Gastroesophageal sphincter (tissue), 4 donors: ENCODE measurements around the gene DNAI1. TPM values are rescaled to one million over a fixed set of nuclear protein-coding genes. Genes with fewer than 3 reads are reported as not detected.

Experiments used
- ATAC-seq: fragments of 150-250 bp; one replicate; pipeline ENCODE4 v1.9.1; 2016; ENCODE audit warnings: mild to moderate bottlenecking, moderate library complexity
- H3K27ac ChIP-seq, 4 donors: fragments of 200-600 bp; sonication (generic) in 3 of 4; 1 replicate in 3 of 4; 2 replicates in 1 of 4; pipeline ENCODE4 v1.5.1; 2016 to 2019
- H3K27me3 ChIP-seq: fragments of 200-600 bp; sonication (generic); one replicate; pipeline ENCODE4 v1.5.1; 2019
- H3K36me3 ChIP-seq, 2 donors: fragments of 200-600 bp; sonication (generic); one replicate each; pipeline ENCODE4 v1.5.1; 2019; ENCODE audit warnings: control low read depth in 1 of 2
- H3K4me1 ChIP-seq, 3 donors: fragments of 200-600 bp; sonication (generic); 1 replicate in 2 of 3; 2 replicates in 1 of 3; pipeline ENCODE4 v1.5.1; 2016 to 2019; ENCODE audit warnings: control low read depth in 2 of 3
- H3K4me3 ChIP-seq, 2 donors: fragments of 200-600 bp; sonication (generic); one replicate each; pipeline ENCODE4 v1.5.1; 2019; ENCODE audit warnings: mild to moderate bottlenecking in 1 of 2, moderate library complexity in 1 of 2
- H3K9me3 ChIP-seq, 3 donors: fragments of 200-600 bp; sonication (generic); one replicate each; pipeline ENCODE4 v1.5.1; 2017 to 2019; ENCODE audit warnings: control low read depth in 2 of 3
- CTCF ChIP-seq, 4 experiments: fragments of 200-600 bp in 2 of 4; fragments of 450-650 bp in 2 of 4; sonication (generic) in 1 of 4; IDR thresholded peaks; one replicate each; pipeline ENCODE4 v1.5.1; 2017 to 2019; ENCODE audit warnings: antibody characterized with exemption in 4 of 4, mild to moderate bottlenecking in 2 of 4, moderate library complexity in 2 of 4
- EP300 ChIP-seq: sonication (generic); formaldehyde crosslinking; IDR thresholded peaks from one replicate; pipeline ENCODE4 v1.6.1; 2017; ENCODE audit warnings: antibody characterized with exemption, mild to moderate bottlenecking
- POLR2A ChIP-seq, 2 donors: fragments of 450-650 bp; IDR thresholded peaks; one replicate each; pipeline ENCODE4 v1.6.1; 2017; ENCODE audit warnings: antibody characterized with exemption in 2 of 2, mild to moderate bottlenecking in 2 of 2, moderate library complexity in 1 of 2
- POLR2AphosphoS5 ChIP-seq: sonication (generic); formaldehyde crosslinking; IDR thresholded peaks from one replicate; pipeline ENCODE4 v1.6.1; 2017; ENCODE audit warnings: antibody characterized with exemption
- WGBS, 2 donors: methylation state at CpG; one replicate each; pipeline ENCODE4 v1.1.5; 2018; ENCODE audit warnings: low coverage in 1 of 2; 5-methylcytosine and 5-hydroxymethylcytosine counted together
- total RNA-seq, 4 donors: library from RNA; depleted of rRNA; stranded (reverse); fragments of >200 nt; gene quantifications; one replicate each; pipeline ENCODE4 v1.1.0, GENCODE V29; 2016

Gene DNAI1
- total RNA-seq, 4 donors from 2014 or later = not detected

- WGBS, 2 donors = 92 to 100% methylated on average over 2 to 3 of the region's 3 CpGs
- no peaks in the 10 kb centered on the region for H3K4me1 ChIP-seq
- H3K36me3 ChIP-seq = peaks cover 0 to 5% of the 10 kb centered on the region in 2 donors
- no peak overlapping the region for H3K4me3 ChIP-seq
- ATAC-seq = no peak
- no peak overlapping the region for H3K27ac ChIP-seq
- H3K27me3 ChIP-seq = no peaks in the 10 kb centered on the region
- TF ChIP-seq CTCF (IDR thresholded peaks at IDR 0.05) (no peak), POLR2A (IDR thresholded peaks at IDR 0.05) (no peak), EP300 (no peak), POLR2AphosphoS5 (no peak)
- no peaks in the 10 kb centered on the region for H3K9me3 ChIP-seq
These were observed 40.9 kb upstream of the DNAI1 start for GRCh38 chr9:34417734-34418133.

DNA sequence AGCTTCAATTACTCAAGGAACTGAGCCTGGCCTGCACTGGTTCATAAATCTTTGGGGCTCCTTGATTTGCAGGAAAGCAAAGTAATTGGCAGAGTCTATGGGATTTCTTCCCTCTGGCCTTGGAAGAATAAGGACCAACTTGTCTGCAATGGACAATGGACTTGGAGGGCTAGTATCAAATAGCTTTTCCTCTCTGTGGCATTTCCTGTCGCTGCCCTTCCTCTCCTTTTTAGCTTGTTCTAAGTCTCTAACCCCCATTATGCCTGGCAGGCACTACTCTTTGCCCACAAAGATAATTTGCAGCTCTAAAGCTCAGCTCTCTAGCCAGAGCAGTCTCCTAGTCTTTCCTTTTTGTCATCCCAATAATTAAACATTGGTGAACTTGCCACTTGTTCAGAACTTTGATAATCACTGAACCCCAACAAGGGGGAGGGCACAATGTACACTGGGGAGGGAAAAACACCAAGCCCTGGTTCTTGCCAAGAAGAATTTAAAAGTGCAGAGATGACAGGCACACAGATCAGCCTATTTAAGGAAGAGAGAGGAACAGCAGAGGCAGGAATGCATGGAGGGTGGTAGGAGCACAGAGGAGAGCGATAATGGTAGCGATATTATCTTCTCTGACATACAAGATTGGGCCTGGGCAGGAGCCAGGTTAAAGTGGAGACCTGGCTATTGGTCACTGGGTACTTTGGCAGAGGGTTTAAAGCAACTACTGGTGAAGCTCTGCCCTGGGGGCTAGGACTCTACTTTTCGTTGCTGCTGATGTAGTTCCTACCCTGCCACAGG lies 38.7 kb upstream of the DNAI1 start:
- no peak overlapping the region for H3K4me3 ChIP-seq
- no peak for ATAC-seq
- H3K4me1 ChIP-seq = no peaks in the 10 kb centered on the region
- no peak for TF ChIP-seq POLR2AphosphoS5
- TF ChIP-seq EP300 = no peak
- no peak for TF ChIP-seq POLR2A (IDR thresholded peaks at IDR 0.05)
- no peak for TF ChIP-seq CTCF (IDR thresholded peaks at IDR 0.05)
- WGBS, 2 donors = 83 to 88% methylated on average over 3 of the region's 4 CpGs
- peaks cover 0 to 5% of the 10 kb centered on the region in 2 donors for H3K36me3 ChIP-seq
- H3K27me3 ChIP-seq = no peaks in the 10 kb centered on the region
- H3K9me3 ChIP-seq = no peaks in the 10 kb centered on the region
- H3K27ac ChIP-seq = no peak overlapping the region

GRCh38 chr9:34426347-34427074 lies 32.1 kb upstream of the DNAI1 start:
- Histone ChIP-seq H3K27me3 (no peaks in the 10 kb centered on the region), H3K27ac (no peak overlapping the region), H3K4me3 (no peak overlapping the region), H3K4me1 (peaks cover 0 to 25% (median 9%) of the 10 kb centered on the region in 3 donors), H3K36me3 (peaks cover 0 to 6% of the 10 kb centered on the region in 2 donors), H3K9me3 (no peaks in the 10 kb centered on the region)
- no peak for TF ChIP-seq CTCF (IDR thresholded peaks at IDR 0.05)
- TF ChIP-seq POLR2A (IDR thresholded peaks at IDR 0.05) = no peak
- no peak for TF ChIP-seq POLR2AphosphoS5
- no peak for TF ChIP-seq EP300
- WGBS, 2 donors = 82 to 84% methylated on average over 4 to 5 of the region's 5 CpGs
- ATAC-seq = no peak

DNA sequence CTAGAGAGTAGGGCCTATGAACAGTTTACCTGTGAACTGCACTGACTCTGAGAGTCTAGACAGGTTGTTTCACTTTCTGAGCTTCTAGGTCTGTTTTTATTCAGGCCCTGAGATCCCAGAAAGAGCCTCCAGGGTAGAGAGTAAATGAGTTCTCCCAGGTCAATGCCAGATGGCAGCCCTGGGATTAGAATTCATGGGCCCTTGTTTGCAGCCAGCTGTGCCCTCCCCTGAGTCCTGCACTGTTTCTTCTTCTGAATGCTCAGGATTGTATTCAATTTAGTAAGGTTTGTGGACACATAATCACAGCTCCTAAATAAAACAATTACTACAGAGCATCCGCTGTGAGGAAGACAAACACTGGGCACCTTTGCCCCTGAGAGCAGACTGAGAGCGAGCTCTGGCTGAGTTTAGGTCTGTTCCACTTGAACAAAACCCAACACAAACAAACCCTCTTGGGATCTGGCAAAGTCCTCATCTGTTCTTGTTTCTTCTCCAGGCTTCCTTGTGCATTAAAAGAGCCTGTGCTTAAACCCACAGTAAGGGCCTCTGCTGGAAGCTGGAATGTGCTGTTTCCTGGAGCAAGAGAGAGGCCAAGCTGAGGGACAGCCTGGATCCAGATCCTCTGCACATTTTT lies 30.2 kb upstream of the DNAI1 start:
- H3K9me3 ChIP-seq = no peaks in the 10 kb centered on the region
- no peak for ATAC-seq
- no peak overlapping the region for H3K27ac ChIP-seq
- H3K36me3 ChIP-seq = peaks cover 0 to 6% of the 10 kb centered on the region in 2 donors
- no peaks in the 10 kb centered on the region for H3K27me3 ChIP-seq
- TF ChIP-seq EP300 (no peak), POLR2AphosphoS5 (no peak), POLR2A (IDR thresholded peaks at IDR 0.05) (no peak), CTCF (IDR thresholded peaks at IDR 0.05) (no peak)
- no peak overlapping the region for H3K4me3 ChIP-seq
- peaks cover 0 to 27% (median 9%) of the 10 kb centered on the region in 3 donors for H3K4me1 ChIP-seq
- WGBS, 2 donors = 50 to 58% methylated on average over 1 to 2 of the region's 2 CpGs
